Activated CD8-positive, alpha-beta memory T cell treated with anti-CD3 and anti-CD28 coated beads, Interleukin-2, amount 50 U/mL, for 48 hours (primary cell): Measurements from ENCODE around the gene MPPED1.

Experiments
- DNase-seq: peaks from one replicate; pipeline ENCODE4 v3.0.0-alpha.2; 2020

Gene MPPED1

GRCh38 chr22:43393132-43393843 lies 18.5 kb upstream of the MPPED1 start:
- DNase-seq, result no peak

GRCh38 chr22:43393844-43394474 lies 17.9 kb upstream of the MPPED1 start:
- no peak for DNase-seq

DNA sequence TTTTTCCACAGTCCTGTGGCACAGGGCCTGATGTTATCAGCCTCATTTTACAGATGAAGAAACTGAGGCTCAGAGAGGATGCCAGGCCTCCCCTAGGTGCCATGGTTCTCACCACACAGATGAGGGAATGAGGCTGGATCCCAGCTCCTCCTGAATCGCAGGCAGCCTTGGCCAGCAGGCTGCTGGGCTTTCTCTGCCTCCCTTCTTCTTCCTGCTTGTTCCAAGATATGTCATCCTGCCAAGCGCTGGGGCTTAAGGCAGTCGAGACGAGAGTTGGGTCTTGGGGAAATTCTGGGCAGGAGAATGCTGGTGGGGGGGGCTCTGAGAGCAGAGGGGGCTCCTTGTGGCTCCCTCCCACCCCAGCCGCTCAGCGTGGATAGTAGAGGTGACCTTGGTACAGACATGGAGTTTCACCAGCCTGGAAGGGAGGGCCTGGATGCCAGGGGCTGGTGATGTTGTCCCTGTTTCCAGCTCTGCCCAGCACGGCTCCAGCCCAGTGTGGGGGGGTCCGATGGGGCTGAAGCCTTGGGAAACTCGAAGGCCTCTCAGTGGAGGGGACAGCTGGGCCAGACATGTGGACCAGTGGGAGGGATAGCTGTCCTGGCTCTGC lies 16.6 kb upstream of the MPPED1 start:
- no peak for DNase-seq

DNA sequence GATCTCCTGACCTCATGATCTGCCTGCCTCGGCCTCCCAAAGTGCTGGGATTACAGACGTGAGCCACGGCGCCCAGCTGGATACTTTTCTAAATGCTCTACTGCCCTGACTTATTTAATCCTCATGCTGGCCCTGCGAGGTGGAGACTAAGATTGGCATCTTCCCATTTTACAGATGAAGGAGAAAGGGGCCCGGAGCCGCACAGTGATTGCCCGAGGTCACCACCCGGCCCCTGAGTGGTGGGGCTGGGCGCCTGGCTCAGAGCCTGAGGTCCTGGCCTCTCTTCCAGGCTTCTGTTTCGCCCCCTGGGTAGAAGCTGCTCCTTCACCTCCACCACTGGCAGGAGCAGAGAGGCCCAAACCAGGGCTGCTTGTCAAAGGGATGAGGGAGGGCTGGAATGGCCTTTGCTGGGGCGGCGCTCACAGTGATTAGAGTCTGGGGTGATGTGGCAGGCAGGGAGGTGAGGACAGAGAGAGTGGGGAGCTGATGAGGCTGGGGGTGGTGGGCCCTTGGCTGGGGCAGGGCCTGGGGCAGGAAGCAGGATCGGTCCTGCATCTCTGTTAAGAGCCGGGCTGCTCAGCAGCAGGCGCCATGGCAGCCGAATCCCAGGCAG lies 15.4 kb upstream of the MPPED1 start:
- no peak for DNase-seq

- DNase-seq, result no peak
These were observed 14.8 kb upstream of the MPPED1 start for GRCh38 chr22:43396934-43397457.

DNA sequence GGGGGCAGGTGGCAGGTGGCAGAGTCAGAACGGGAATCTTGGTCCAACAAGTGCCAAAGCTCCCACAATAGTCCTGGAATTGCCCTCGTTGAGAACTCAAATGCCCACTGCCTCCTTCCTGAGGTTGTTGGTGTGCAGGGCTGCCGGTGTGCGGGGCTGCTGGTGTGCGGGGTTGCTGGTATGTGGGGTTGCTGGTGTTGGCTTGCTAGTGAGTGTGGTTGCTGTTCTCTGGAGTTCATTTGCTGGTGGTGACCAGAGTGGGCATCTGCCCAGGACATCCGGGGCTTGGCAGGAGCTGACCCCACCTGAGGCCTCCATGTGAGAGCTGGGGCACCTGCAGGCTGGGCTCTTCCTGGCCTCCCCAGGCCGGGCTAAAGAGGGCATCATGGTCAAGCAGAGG lies 14.0 kb upstream of the MPPED1 start:
- DNase-seq, result no peak

GRCh38 chr22:43398246-43398645 lies 13.6 kb upstream of the MPPED1 start:
- no peak for DNase-seq

- no peak for DNase-seq
These were observed 12.9 kb upstream of the MPPED1 start for GRCh38 chr22:43398910-43399309.

- no peak for DNase-seq
These were observed 12.4 kb upstream of the MPPED1 start for GRCh38 chr22:43399338-43399979.

- DNase-seq, result no peak
These were observed 11.8 kb upstream of the MPPED1 start for GRCh38 chr22:43399980-43400358.

DNA sequence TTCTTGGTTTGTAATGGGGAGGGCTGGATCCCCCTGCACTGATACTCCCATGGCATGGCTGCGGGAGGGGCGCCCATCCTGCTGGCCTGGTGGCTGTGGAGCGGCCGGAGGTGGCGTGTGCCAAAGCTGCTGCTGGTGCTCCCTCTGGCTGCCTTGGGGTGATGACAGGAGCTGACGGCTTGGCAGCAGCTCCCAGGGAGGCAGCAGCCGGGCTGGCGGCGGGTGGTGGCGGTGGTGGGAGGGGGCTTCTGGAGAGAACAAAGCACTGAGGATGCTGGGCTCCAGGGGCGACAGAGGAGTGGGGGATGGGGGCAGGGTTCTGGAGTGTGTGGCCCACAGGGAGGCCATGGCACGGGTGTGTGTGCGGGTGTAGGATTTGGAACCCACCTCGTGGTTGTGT lies 11.4 kb upstream of the MPPED1 start:
- no peak for DNase-seq

GRCh38 chr22:43401233-43401632 lies 10.6 kb upstream of the MPPED1 start:
- DNase-seq, result no peak

DNA sequence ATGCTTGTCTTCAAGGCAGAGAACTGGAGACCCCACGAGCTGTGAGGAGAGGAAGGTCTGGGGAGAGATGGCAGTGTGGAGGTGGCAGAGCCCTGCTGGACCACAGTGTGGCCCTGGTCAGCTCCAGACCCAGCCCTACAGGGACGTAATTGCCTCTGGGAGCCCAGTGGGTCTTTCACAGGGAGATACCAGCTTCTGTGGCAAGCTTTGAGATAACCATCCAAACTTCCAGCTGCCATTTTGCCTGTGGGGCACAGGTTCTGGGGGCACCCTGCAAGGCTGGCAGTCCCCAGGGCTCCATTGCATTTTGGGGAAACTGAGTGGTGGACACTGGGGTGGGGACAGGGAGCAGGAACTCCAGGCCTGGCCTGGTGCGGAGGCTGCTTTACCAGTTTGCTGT lies 10.2 kb upstream of the MPPED1 start:
- DNase-seq, result no peak

GRCh38 chr22:43402128-43402527 lies 9.7 kb upstream of the MPPED1 start:
- no peak for DNase-seq

- no peak for DNase-seq
These were observed 7.0 kb upstream of the MPPED1 start for GRCh38 chr22:43404673-43405385.

DNA sequence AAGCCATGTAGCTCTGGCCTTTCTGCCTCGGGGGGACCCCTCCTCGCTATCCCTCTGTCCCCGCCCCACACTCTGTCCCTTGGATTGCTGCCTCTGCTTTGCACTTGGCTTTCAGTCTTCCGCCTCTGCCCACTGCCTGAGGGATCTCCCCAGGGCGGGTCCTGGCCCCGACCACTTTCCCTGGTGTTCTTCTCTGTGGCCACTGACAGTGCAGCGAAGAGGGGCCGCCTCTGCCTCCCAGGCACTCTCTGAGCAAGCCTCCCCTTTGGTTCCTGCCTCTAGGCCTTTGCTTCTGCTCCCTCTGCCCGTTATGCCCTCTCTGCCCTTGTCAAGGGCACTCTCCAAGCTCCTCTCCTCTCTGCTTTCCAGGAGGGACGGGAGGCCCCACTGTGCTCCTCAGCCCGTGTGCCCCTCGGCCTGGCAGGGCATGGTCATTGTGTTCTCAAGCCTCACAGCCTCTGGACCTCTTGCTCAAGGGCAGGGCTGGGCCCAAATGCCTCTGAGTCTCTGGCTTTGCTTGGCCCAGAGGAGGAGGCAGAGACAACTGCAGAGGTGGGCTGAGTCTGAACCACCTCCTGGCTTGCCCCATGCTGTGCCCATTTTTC lies 5.5 kb upstream of the MPPED1 start:
- DNase-seq, result no peak

DNA sequence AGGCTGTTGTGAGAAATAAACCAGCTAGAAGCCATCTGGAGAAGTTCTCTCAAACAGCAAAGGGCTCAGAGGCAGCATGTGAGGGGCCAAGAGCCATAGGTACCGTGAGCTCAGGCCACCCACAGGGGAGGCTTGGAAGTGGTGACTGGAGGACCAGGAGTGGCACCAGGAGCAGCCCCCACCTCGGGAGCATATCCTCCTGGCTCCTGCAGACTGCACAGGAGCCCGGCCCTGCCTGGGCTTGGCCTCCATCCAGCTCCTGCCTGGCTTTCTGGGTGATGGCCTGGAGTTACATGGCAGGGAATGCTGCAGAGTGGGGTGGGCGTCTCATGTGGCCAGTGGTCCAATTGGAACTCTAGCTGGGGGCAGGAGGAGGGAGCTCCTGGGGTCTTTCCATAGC lies 4.2 kb upstream of the MPPED1 start:
- no peak for DNase-seq

- no peak for DNase-seq
These were observed 3.8 kb upstream of the MPPED1 start for GRCh38 chr22:43408009-43408408.

DNA sequence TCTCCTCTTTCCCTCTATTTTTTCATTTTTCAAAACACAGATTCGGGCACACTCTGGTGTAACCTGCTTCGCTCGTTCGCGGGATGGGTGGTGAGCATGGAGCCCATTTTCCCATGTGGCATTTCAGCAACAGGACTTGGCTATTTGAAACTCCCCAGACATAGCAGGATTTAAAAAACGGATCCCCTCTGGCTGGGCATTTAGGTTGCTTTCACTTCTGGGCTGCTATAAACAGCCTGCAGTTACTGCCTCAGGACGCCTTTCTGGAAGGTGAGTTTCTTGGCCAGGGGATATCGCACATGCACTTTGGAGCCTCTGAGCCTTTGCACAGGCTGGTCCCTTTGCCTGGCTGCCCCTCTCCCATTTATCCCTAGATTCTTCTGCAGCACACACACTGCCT lies 2.8 kb upstream of the MPPED1 start:
- DNase-seq, result no peak

GRCh38 chr22:43409800-43410199 lies 2.0 kb upstream of the MPPED1 start:
- DNase-seq, result no peak

DNA sequence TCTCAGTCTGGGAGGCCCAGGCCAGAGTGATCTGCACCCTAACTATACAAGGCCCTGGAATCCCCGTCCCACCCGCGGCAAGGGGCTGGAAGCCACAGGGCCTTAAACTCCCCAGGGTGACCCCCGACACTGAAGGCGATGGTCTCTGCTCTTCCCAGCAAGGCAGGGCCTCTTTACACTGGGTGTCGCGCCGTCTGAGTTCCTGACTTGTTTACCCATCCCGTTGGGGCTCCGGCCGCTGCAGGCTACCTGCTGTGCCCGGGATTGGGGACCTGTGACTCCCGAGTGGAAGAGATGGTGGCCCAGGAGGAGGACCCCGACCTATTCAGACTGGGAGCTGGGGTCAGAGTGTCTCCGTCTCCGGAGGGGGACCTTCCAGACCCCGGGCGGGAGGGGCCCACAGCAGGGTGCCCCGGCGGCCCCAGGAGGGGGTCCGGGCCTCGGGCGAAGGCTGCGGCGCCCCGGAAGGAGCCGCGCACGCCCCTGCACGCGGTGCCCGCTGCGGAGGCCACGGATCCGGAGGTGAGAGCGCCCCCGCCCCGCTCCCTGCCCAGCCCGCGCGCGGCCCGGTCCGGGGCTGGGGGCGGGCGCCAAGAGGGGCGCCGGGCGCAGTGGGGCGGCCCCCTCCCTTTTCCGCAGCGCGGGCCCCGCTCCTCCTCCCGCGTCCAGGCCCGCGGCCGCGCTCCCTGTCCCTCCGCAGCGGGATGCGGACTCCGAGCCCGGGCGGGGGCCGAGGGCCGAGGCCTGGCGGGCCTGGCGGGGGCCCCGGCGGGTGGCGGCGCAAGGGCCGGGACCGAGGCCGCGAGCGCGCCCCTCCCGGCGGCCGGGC lies 560 bp upstream of the MPPED1 start:
- DNase-seq, result no peak
